22Rv1 (cell line): Measurements from ENCODE around the gene FOXP1.

Experiments
- ZFX ChIP-seq: fragments of 450-650 bp; IDR thresholded peaks from 2 replicates; pipeline ENCODE4 v1.6.1; 2017; ENCODE audit warnings: antibody characterized with exemption, borderline replicate concordance
- TF ChIP-seq, protein P1 (sequence below): fragments of 450-650 bp; IDR thresholded peaks from 2 replicates; pipeline ENCODE4 v1.5.1; 2017; ENCODE audit warnings: mild to moderate bottlenecking

DNA sequence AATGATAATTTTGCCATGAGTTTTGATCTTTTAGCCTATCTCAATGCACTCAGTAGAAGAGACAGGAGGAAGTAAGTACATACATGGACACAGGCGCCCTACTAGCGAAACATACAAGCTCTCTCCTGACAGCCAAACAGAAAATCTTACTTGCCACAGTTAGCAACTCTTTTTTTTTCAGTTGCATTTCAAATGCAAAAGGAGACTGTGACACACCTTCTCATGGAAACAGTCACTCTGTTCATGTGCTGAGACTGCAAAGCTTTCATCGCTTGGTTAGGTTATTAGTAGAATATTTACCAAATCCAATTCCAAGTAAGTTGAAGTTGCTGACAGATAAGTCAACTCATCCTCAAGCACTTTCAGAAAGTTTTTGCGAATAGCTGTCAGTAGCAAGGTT is 223.3 kb downstream of the FOXP1 start:
- TF ChIP-seq, protein P1, sequence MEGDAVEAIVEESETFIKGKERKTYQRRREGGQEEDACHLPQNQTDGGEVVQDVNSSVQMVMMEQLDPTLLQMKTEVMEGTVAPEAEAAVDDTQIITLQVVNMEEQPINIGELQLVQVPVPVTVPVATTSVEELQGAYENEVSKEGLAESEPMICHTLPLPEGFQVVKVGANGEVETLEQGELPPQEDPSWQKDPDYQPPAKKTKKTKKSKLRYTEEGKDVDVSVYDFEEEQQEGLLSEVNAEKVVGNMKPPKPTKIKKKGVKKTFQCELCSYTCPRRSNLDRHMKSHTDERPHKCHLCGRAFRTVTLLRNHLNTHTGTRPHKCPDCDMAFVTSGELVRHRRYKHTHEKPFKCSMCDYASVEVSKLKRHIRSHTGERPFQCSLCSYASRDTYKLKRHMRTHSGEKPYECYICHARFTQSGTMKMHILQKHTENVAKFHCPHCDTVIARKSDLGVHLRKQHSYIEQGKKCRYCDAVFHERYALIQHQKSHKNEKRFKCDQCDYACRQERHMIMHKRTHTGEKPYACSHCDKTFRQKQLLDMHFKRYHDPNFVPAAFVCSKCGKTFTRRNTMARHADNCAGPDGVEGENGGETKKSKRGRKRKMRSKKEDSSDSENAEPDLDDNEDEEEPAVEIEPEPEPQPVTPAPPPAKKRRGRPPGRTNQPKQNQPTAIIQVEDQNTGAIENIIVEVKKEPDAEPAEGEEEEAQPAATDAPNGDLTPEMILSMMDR: no peak
- no peak for TF ChIP-seq ZFX
